Adrenal gland (tissue), 12 donors: ENCODE data around the gene S100A13. TPM values are rescaled to one million over a fixed set of nuclear protein-coding genes. Genes with fewer than 3 reads are reported as not detected.

Source experiments
- DNase-seq, 7 donors: peaks; one replicate each; pipeline ENCODE4 v3.0.0-alpha.2; 2019 to 2020
- H3K27ac ChIP-seq, 5 donors: fragments of 200-600 bp; sonication (generic) in 4 of 5; 1 replicate in 3 of 5; 2 replicates in 2 of 5; pipeline versions ENCODE4 v1.5.1 to v1.8.0; 2016 to 2020; ENCODE audit warnings: mild to moderate bottlenecking in 1 of 5
- H3K27me3 ChIP-seq: fragments of 200-600 bp; 2 replicates; pipeline ENCODE4 v1.8.0; 2021
- H3K36me3 ChIP-seq, 2 donors: fragments of 200-600 bp; replicated peaks in 1 of 2; 1 replicate in 1 of 2; 2 replicates in 1 of 2; pipeline versions ENCODE4 v1.5.1 to v1.8.0; 2018 to 2022
- H3K4me1 ChIP-seq, 2 donors: fragments of 200-600 bp; replicated peaks in 1 of 2; 1 replicate in 1 of 2; 2 replicates in 1 of 2; pipeline versions ENCODE4 v1.5.1 to v1.8.0; 2018 to 2021
- H3K4me3 ChIP-seq, 4 donors: fragments of 200-600 bp; sonication (generic) in 3 of 4; one replicate each; pipeline ENCODE4 v1.5.1; 2016 to 2018
- H3K9me3 ChIP-seq, 3 donors: fragments of 200-600 bp; sonication (generic) in 1 of 3; replicated peaks in 1 of 3; 1 replicate in 2 of 3; 2 replicates in 1 of 3; pipeline versions ENCODE4 v1.5.1 to v1.8.0; 2016 to 2021
- CTCF ChIP-seq, 6 experiments: fragments of 450-650 bp in 4 of 6; fragments of 200-600 bp in 2 of 6; sonication (generic) in 1 of 6; IDR thresholded peaks; 1 replicate in 5 of 6; 2 replicates in 1 of 6; pipeline versions ENCODE4 v1.5.1 to v1.8.0; 2016 to 2021; ENCODE audit warnings: antibody characterized with exemption in 6 of 6, mild to moderate bottlenecking in 2 of 6, moderate library complexity in 1 of 6
- POLR2A ChIP-seq, 2 donors: fragments of 450-650 bp; IDR thresholded peaks; one replicate each; pipeline ENCODE4 v1.6.1; 2017; ENCODE audit warnings: antibody characterized with exemption in 2 of 2, mild to moderate bottlenecking in 2 of 2, moderate library complexity in 1 of 2
- WGBS, 4 donors: extraction: QIAGEN DNeasy Blood & Tissue Kit in 2 of 4; methylation state at CpG; one replicate each; pipeline versions ENCODE4 v1.1.5 to v1.1.7; 2013 to 2017; 5-methylcytosine and 5-hydroxymethylcytosine counted together
- intact Hi-C, 2 donors: fragments of 100-400 bp; cut with DNase I; formaldehyde crosslinking; loops; one replicate each; pipeline versions ENCODE4 v1.14.1 to v1.15.0; 2022 to 2023
- polyA plus RNA-seq, 3 donors: library from polyadenylated mRNA; stranded (reverse); fragments of 200-250 nt in 2 of 3; fragments of 350-450 nt in 1 of 3; fragmentation: Illumina TruSeq in 1 of 3; extraction: RNeasy Lipid Tissue Mini Kit (QIAGEN cat#74804) in 1 of 3; gene quantifications; one replicate each; pipeline ENCODE4 v1.2.3, GENCODE V29; 2013 to 2014
- total RNA-seq, 9 donors: library from RNA; depleted of rRNA in 4 of 9; stranded (reverse); fragments of >200 nt in 4 of 9; fragments of 120-200 nt in 1 of 9; fragmentation: NEBNext Ultra II Directional in 1 of 9; extraction: Animal tissue kit (Norgen Biotek cat#: 25700) in 1 of 9; gene quantifications; one replicate each; pipeline versions ENCODE4 v1.1.0 to v1.2.4, GENCODE V29; 2013 to 2023
- donor health status: healthy with polysubstance abuse.
- donor health status: Bipolar disorder and iron deficiency.
- donor health status: DM: yes; HTN: yes; CAD: no.
- donor health status: DM: no; HTN: no; CAD: no.
- donor health status: DM: no; HTN: no; CAD: no.
- donor health status: DM: yes; HTN: yes; CAD: no.

S100A13 gene
- total and polyA plus RNA-seq, 12 donors, result 57.6 to 289 (median 168) TPM

DNA sequence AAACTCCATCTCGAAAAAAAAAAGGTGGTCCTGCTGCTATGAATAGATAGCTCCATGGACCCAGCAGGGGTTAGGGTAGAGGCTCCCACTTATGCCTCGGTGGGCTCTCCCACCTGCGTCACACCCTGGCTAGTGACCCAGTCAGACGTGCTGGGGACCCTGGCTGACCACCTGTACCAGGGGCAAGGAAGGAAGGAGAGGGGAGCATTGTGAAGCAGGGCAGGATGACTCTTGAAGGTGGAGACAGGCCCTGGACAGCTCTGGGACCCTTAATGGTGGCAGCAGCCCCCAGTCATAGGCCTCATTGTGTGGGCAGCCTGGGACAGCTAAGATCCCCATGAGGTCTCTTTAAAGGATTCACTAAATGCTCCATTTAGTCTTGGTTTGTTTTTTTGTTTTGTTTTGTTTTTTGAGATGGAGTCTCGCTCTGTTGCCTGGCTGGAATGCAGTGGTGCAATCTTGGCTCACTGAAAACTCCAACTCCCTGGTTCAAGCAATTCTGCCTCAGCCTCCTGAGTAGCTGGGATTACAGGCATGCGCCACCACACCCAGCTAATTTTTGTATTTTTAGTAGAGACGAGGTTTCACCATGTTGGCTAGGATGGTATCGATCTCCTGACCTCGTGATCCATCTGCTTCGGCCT, 20.8 kb upstream of the S100A13 start:
- Histone ChIP-seq H3K27me3 (no peaks in the 10 kb centered on the region), H3K27ac (no peak overlapping the region), H3K9me3 (no peaks in the 10 kb centered on the region), H3K4me3 (no peak overlapping the region), H3K4me1 (peaks cover 13 to 17% of the 10 kb centered on the region in 2 donors), H3K36me3 (peaks cover 0 to 32% of the 10 kb centered on the region in 2 donors)
- WGBS, 4 donors, result 77 to 88% (median 85%) methylated on average over 7 to 10 of the region's 10 CpGs
- no peak for TF ChIP-seq POLR2A (IDR thresholded peaks at IDR 0.05)
- TF ChIP-seq CTCF (IDR thresholded peaks at IDR 0.05), result no peak
- DNase-seq, result peak in 1 of 7 donors; percentile 14
- intact Hi-C loops, result no loop called here

- no peak for DNase-seq
- TF ChIP-seq POLR2A (IDR thresholded peaks at IDR 0.05) (no peak), CTCF (IDR thresholded peaks at IDR 0.05) (no peak)
- intact Hi-C loops, result no loop called here
- H3K4me3 ChIP-seq, result no peak overlapping the region
- H3K27ac ChIP-seq, result peak overlapping the region in 1 of 5 donors; percentile 62
- peaks cover 5 to 11% of the 10 kb centered on the region in 2 donors for H3K4me1 ChIP-seq
- H3K36me3 ChIP-seq, result peaks cover 0 to 40% of the 10 kb centered on the region in 2 donors
- no peaks in the 10 kb centered on the region for H3K9me3 ChIP-seq
- WGBS, 4 donors, result 49 to 80% (median 63%) methylated on average over 1 to 2 of the region's 2 CpGs
- H3K27me3 ChIP-seq, result no peaks in the 10 kb centered on the region
These were observed 20.0 kb upstream of the S100A13 start for GRCh38 chr1:153647346-153647714.

DNA sequence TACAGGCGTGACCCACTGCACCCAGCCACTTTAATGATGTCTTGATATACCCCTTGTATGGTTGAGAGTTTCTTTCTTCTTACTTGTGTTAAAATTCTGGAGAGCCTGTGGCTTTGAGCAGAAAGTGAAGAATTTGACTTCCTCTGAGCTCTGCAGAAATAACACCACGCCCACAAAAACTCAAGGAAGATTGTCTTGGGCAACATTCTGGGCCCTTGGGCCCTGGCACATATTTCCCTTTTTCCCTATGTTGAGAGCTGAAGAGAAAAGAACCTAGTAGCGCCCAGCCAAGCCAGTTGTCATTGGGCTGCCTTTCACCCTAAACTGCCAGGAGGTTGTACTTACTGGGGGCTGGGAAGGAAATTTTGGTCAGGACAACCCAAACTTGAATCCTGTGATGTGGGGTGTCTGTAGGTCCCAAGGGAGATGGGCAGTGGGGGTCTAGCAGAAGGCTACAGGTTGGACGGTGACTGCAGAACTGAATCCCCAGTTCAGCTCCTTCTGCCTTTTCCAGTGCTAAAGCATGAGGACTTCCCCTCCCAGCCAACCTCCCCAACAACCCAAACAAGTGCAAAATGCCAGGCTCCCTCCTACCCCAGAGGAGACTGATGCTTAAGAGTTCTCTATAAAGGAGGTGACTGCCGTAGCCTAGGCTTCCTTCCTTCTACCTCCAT, 19.5 kb upstream of the S100A13 start:
- DNase-seq, result peak in 2 of 7 donors; percentile 32 to 50
- peaks cover 5 to 11% of the 10 kb centered on the region in 2 donors for H3K4me1 ChIP-seq
- H3K27ac ChIP-seq, result peak overlapping the region in 1 of 5 donors; percentile 62

More for the DNA sequence above, 19.5 kb upstream of the S100A13 start:
- intact Hi-C loops, result no loop called here
- Histone ChIP-seq H3K27me3 (no peaks in the 10 kb centered on the region), H3K4me3 (no peak overlapping the region), H3K9me3 (no peaks in the 10 kb centered on the region), H3K36me3 (peaks cover 0 to 46% of the 10 kb centered on the region in 2 donors)
- TF ChIP-seq CTCF (IDR thresholded peaks at IDR 0.05) (no peak), POLR2A (IDR thresholded peaks at IDR 0.05) (no peak)
- 78 to 87% (median 84%) methylated on average over 5 of the region's 5 CpGs for WGBS, 4 donors
